HCT116 (cell line): ENCODE results near the gene ZNF699. TPM values are rescaled to one million over a fixed set of nuclear protein-coding genes. Genes with fewer than 3 reads are reported as not detected.

Experiments used
- ATAC-seq: fragments of 200-7000 bp; cut with Tn5 transposase; 2 replicates; pipeline ENCODE4 v1.9.1; 2020; ENCODE audit warnings: mild to moderate bottlenecking, moderate library complexity
- Bru-seq: library from RNA; stranded (reverse); fragments of 400-500 nt; gene quantifications from one replicate; lab custom pipeline; 2021; lab: Mats Ljungman, UMichigan
- BruChase-seq, 2 experiments: library from RNA; stranded (reverse); fragments of 400-500 nt; gene quantifications; one replicate each; lab custom pipeline; 2021; lab: Mats Ljungman, UMichigan
- BruUV-seq: library from RNA; stranded (reverse); fragments of 400-500 nt; replicated peaks from 2 replicates; lab custom pipeline; 2021; lab: Mats Ljungman, UMichigan
- CTCF ChIA-PET: fragments of 300-600 bp; sonication (Branson Sonifier 250); formaldehyde crosslinking; loops from one replicate; lab custom pipeline; 2021; ENCODE audit warnings: antibody characterized with exemption; lab: Charles Lee
- POLR2A ChIA-PET: fragments of 300-600, 350-600 bp; sonication (Branson Sonifier 250); formaldehyde crosslinking; loops from one replicate; lab custom pipeline; 2021; ENCODE audit warnings: antibody characterized with exemption; lab: Charles Lee
- RAD21 ChIA-PET, 2 experiments: fragments of 300-600 bp; sonication (Branson Sonifier 250); formaldehyde crosslinking; loops; one replicate each; lab custom pipeline; 2023; ENCODE audit warnings: low total read pairs in 2 of 2; ENCODE audit not compliant: uncharacterized antibody in 2 of 2, unreplicated experiment in 2 of 2, low non-redundant PET in 1 of 2; lab: Charles Lee
- DNase-seq: peaks from one replicate; pipeline ENCODE4 v3.0.0-alpha.2; 2010; ENCODE audit warnings: low read depth, low spot score
- H2AFZ ChIP-seq: fragments of 200-600 bp; shearing (Covaris generic), sonication (generic); 2 replicates; pipeline ENCODE4 v1.6.1; 2017; ENCODE audit warnings: low read depth, mixed run types, mixed read lengths, antibody characterized with exemption, low read length; ENCODE audit not compliant: poor library complexity, severe bottlenecking
- H3K27ac ChIP-seq: 2 replicates; pipeline ENCODE4 v1.5.1; 2012; ENCODE audit warnings: low read depth, low read length
- H3K27me3 ChIP-seq: fragments of 200-600 bp; sonication (generic); 2 replicates; pipeline ENCODE4 v1.6.1; 2016; ENCODE audit warnings: mixed run types, low read length, mixed read lengths; ENCODE audit not compliant: insufficient read depth
- H3K36me3 ChIP-seq, 2 experiments: fragments of 200-500 bp in 1 of 2; fragments of 200-600 bp in 1 of 2; sonication (Bioruptor generic) in 1 of 2; sonication (generic) in 1 of 2; 2 replicates each; pipeline versions ENCODE4 v1.5.1 to v1.6.1; 2014 to 2016; ENCODE audit warnings: low read length in 2 of 2, inconsistent platforms in 1 of 2, mixed read lengths in 1 of 2, mixed run types in 1 of 2; ENCODE audit not compliant: insufficient read depth in 2 of 2, control insufficient read depth in 1 of 2
- H3K4me1 ChIP-seq, 2 experiments: fragments of 200-600 bp in 1 of 2; sonication (generic) in 1 of 2; 2 replicates each; pipeline versions ENCODE4 v1.5.1 to v1.6.1; 2012 to 2017; ENCODE audit warnings: low read length in 2 of 2, inconsistent platforms in 1 of 2, mild to moderate bottlenecking in 1 of 2, mixed read lengths in 1 of 2, mixed run types in 1 of 2, moderate library complexity in 1 of 2; ENCODE audit not compliant: insufficient read depth in 2 of 2, control insufficient read depth in 1 of 2
- H3K4me2 ChIP-seq: fragments of 200-600 bp; sonication (generic); 2 replicates; pipeline ENCODE4 v1.6.1; 2017; ENCODE audit warnings: mixed run types, low read length, mixed read lengths
- H3K4me3 ChIP-seq, 2 experiments: fragments of 200-600 bp in 1 of 2; sonication (generic) in 1 of 2; replicated peaks in 1 of 2; 2 replicates each; pipeline ENCODE4 v1.5.1; 2011 to 2016; ENCODE audit warnings: low read length in 2 of 2, control low read depth in 1 of 2, low read depth in 1 of 2, mild to moderate bottlenecking in 1 of 2, mixed read lengths in 1 of 2, mixed run types in 1 of 2
- H3K79me2 ChIP-seq: fragments of 200-600 bp; sonication (generic); 2 replicates; pipeline ENCODE4 v1.6.1; 2017; ENCODE audit warnings: mild to moderate bottlenecking, mixed run types, low read length, moderate library complexity, mixed read lengths; ENCODE audit not compliant: insufficient read depth
- H3K9ac ChIP-seq: fragments of 200-600 bp; sonication (generic); 2 replicates; pipeline ENCODE4 v1.6.1; 2016; ENCODE audit warnings: low read length, mixed read lengths
- H3K9me2 ChIP-seq: fragments of 200-600 bp; sonication (generic), shearing (Covaris generic); 2 replicates; pipeline ENCODE4 v1.6.1; 2017; ENCODE audit warnings: mixed run types, mild to moderate bottlenecking, moderate library complexity; ENCODE audit not compliant: insufficient read depth
- H3K9me3 ChIP-seq, 2 experiments: fragments of 200-500 bp in 1 of 2; fragments of 200-600 bp in 1 of 2; sonication (Bioruptor generic) in 1 of 2; sonication (generic) in 1 of 2; 2 replicates each; pipeline ENCODE4 v1.6.1; 2014 to 2017; ENCODE audit warnings: low read length in 2 of 2, mixed read lengths in 2 of 2, inconsistent platforms in 1 of 2, low read depth in 1 of 2, mild to moderate bottlenecking in 1 of 2, mixed run types in 1 of 2, moderate library complexity in 1 of 2; ENCODE audit not compliant: control insufficient read depth in 1 of 2, insufficient read depth in 1 of 2
- H4K20me1 ChIP-seq: fragments of 200-600 bp; sonication (generic), shearing (Covaris generic); 2 replicates; pipeline ENCODE4 v1.6.1; 2017; ENCODE audit warnings: mixed run types, mild to moderate bottlenecking, moderate library complexity; ENCODE audit not compliant: insufficient read depth
- ATF3 ChIP-seq: IDR thresholded peaks from 2 replicates; pipeline ENCODE4 v1.6.1; 2012
- CEBPB ChIP-seq: IDR thresholded peaks from 2 replicates; pipeline ENCODE4 v1.6.1; 2012; ENCODE audit warnings: low read depth
- EGR1 ChIP-seq: IDR thresholded peaks from 2 replicates; pipeline ENCODE4 v1.6.1; 2012; ENCODE audit warnings: low read depth
- EZH2 ChIP-seq: fragments of 200-600 bp; sonication (generic); IDR thresholded peaks from 2 replicates; pipeline ENCODE4 v1.6.1; 2017; ENCODE audit warnings: antibody characterized with exemption, mixed run types
- EZH2phosphoT487 ChIP-seq: fragments of 200-600 bp; IDR thresholded peaks from 2 replicates; pipeline ENCODE4 v1.6.1; 2018; ENCODE audit warnings: antibody characterized with exemption, borderline replicate concordance
- JUND ChIP-seq: IDR thresholded peaks from 2 replicates; pipeline ENCODE4 v1.6.1; 2012
- POLR2A ChIP-seq: IDR thresholded peaks from 2 replicates; pipeline ENCODE4 v1.7.0; 2011; ENCODE audit warnings: borderline replicate concordance; ENCODE audit not compliant: insufficient read depth, insufficient read length; ENCODE audit errors: extremely low read depth
- POLR2AphosphoS5 ChIP-seq: IDR thresholded peaks from 2 replicates; pipeline ENCODE4 v1.6.1; 2011; ENCODE audit warnings: mild to moderate bottlenecking, low read depth, low read length, moderate library complexity
- RAD21 ChIP-seq: IDR thresholded peaks from 2 replicates; pipeline ENCODE4 v1.6.1; 2012; ENCODE audit warnings: low read depth, mild to moderate bottlenecking
- SP1 ChIP-seq: IDR thresholded peaks from 2 replicates; pipeline ENCODE4 v1.6.1; 2012; ENCODE audit warnings: low read depth
- SRF ChIP-seq: IDR thresholded peaks from 2 replicates; pipeline ENCODE4 v1.6.1; 2012; ENCODE audit warnings: low read depth
- TCF7L2 ChIP-seq: IDR thresholded peaks from 2 replicates; pipeline ENCODE4 v1.7.0; 2011; ENCODE audit warnings: borderline replicate concordance, inconsistent platforms; ENCODE audit not compliant: insufficient read depth, insufficient read length; ENCODE audit errors: extremely low read depth
- YY1 ChIP-seq: IDR thresholded peaks from 2 replicates; pipeline ENCODE4 v1.6.1; 2011; ENCODE audit warnings: low read length, low read depth, moderate library complexity, mild to moderate bottlenecking; ENCODE audit not compliant: insufficient replicate concordance; ENCODE audit errors: extremely low read depth
- ZBTB33 ChIP-seq: IDR thresholded peaks from 2 replicates; pipeline ENCODE4 v1.6.1; 2011; ENCODE audit warnings: mild to moderate bottlenecking, low read length, moderate library complexity; ENCODE audit not compliant: insufficient replicate concordance; ENCODE audit errors: extremely low read depth
- ZNF274 ChIP-seq: fragments of 200-500 bp; sonication (Bioruptor generic); IDR thresholded peaks from 2 replicates; pipeline ENCODE4 v1.6.1; 2014; ENCODE audit warnings: mild to moderate bottlenecking, low read depth, low read length, inconsistent platforms
- intact Hi-C: fragments of 100-400 bp; cut with micrococcal nuclease; formaldehyde crosslinking; loops from 2 replicates; pipeline ENCODE4 v1.10.0; 2022
- long read RNA-seq: library from polyadenylated mRNA; unstranded; transcript quantifications from one replicate; pipeline ENCODE4 v2.0.0, GENCODE V29; 2021; ENCODE audit not compliant: unreplicated experiment
- polyA plus RNA-seq: library from polyadenylated mRNA; unstranded; fragments of >200 nt; gene quantifications from 2 replicates; pipeline ENCODE4 v1.2.1, GENCODE V29; 2012; ENCODE audit warnings: missing spikeins
- total RNA-seq: library from RNA; stranded (reverse); gene quantifications from one replicate; pipeline ENCODE4 v1.2.1, GENCODE V29; 2021; ENCODE audit not compliant: unreplicated experiment

The ZNF699 gene
- total RNA-seq = 7.8 TPM
- 2.2 and 3.1 TPM in 2 replicates for polyA plus RNA-seq
- percentile 63 among the genes with signal in this experiment for Bru-seq, nascent RNA
- BruChase-seq, experiment 1, labeled RNA remaining after a 6-hour chase = percentile 54 among the genes with signal in this experiment
- percentile 70 among the genes with signal in this experiment for BruChase-seq, experiment 2, labeled RNA remaining after a 2-hour chase
- long read RNA-seq, partial matches to known transcripts = 0 of 5 reads
- long read RNA-seq, other reads (novel, unspliced or antisense) = 1 of 5 reads

DNA sequence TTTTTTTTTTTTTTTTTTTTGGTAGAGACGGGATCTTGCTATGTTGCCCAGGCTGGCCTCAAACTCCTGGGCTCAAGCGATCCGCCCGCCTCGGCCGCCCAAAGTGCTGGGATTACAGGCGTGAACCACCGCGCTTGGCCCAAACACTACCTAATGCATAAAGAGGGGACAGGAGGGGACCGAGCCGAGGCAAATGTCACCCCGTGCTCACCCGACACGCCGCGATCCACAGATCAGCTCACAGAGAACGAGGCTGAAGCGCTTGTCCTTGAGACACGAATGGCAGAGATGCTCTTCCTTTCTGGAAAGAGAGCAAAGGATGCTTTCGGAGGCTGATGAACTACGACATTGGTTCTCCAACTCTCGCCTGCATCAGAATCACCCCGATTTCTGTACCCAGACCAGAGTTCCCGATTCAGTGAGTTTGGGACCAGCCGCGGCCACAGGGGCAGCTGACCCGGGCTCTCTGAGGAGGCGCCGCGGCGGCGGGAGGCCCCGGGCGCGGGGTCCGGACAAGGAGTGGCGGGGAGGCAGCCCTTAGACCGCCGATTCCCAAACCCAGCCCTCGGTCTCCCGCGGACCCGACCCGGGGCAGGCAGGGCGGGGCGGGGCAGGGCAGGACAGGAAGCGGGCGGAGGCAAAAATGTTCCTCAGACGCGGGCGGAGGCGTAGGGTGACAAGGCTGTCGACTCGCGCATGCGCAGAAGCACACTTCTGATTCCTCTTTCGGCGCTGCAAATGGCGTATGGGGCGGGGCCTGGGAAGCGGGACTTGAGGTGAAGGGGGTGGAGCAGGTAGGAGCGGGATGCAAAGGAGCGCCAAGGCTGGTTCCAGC lies at the start of gene ZNF699:
Gene ZNF699, minus strand, starts transcription at position 700 of the 835 bp plus-strand sequence. CDS start 4,719 bp downstream, outside the sequence.
- peak; percentile 66 for TF ChIP-seq YY1
- TF ChIP-seq POLR2AphosphoS5 = peak; percentile 78
- peak; percentile 64 for TF ChIP-seq SP1
- peak; percentile 84 for TF ChIP-seq EGR1
- TF ChIP-seq ATF3 = no peak
- TF ChIP-seq SRF = peak; percentile 73
- TF ChIP-seq POLR2A = no peak
- TF ChIP-seq, all 23 proteins: peak for 5
- CTCF ChIA-PET = interaction anchor here (0.7 kb wide), 1 partner anchor 14 kb away, joined by 4 read pairs; the partner anchor contains the start of gene ZNF559
- intact Hi-C loops = loop anchor here (1.0 kb wide), 1 partner anchor 15 kb away; the partner anchor contains the start of gene ZNF559

GRCh38 chr19:9354651-9355050 lies 45.0 kb upstream of the ZNF699 start:
- Histone ChIP-seq H3K27ac (no peak overlapping the region), H3K9ac (no peak overlapping the region), H3K9me2 (no peaks in the 10 kb centered on the region), H2AFZ (no peak overlapping the region), H4K20me1 (no peaks in the 10 kb centered on the region), H3K9me3 (peaks cover 10 to 13% of the 10 kb centered on the region in 2 experiments; a peak in 2 of 4 replicates)
- DNase-seq = no peak
- no peak for TF ChIP-seq ZBTB33
- no peak for TF ChIP-seq CEBPB
- TF ChIP-seq SRF = no peak
- no peak for TF ChIP-seq JUND
- TF ChIP-seq EZH2 = no peak
- TF ChIP-seq SP1 = no peak
- TF ChIP-seq ZNF274 = no peak
- TF ChIP-seq EZH2phosphoT487 = no peak
- no peak for TF ChIP-seq POLR2AphosphoS5
- no peak for TF ChIP-seq TCF7L2
- TF ChIP-seq YY1 = no peak
- no peak for TF ChIP-seq ATF3
- no peak for TF ChIP-seq RAD21
- TF ChIP-seq, all 23 proteins: peak for 0
- no peaks in the 10 kb centered on the region for H3K36me3 ChIP-seq
- POLR2A ChIA-PET = no interaction called here
- H3K4me1 ChIP-seq = no peaks in the 10 kb centered on the region
- H3K4me3 ChIP-seq = no peak overlapping the region
- H3K27me3 ChIP-seq = no peaks in the 10 kb centered on the region
- no TSS peak for BruUV-seq
- intact Hi-C loops = no loop called here
- RAD21 ChIA-PET = no interaction called here
- no peaks in the 10 kb centered on the region for H3K79me2 ChIP-seq
- no peak for ATAC-seq
- CTCF ChIA-PET = no interaction called here
- H3K4me2 ChIP-seq = no peak overlapping the region

More for the DNA sequence above, at the start of gene ZNF699:
- peaks cover 0 to under 1% of the 10 kb centered on the region in 2 experiments; a peak in 1 of 4 replicates for H3K36me3 ChIP-seq
- H3K27ac ChIP-seq = peak within 1 kb of the TSS; percentile 79
- peak; percentile 88 for ATAC-seq
- peak within 1 kb of the TSS; percentile 84 for H3K9ac ChIP-seq
- H3K9me2 ChIP-seq = no peaks in the 10 kb centered on the region
- peak within 1 kb of the TSS; percentile 96 for H2AFZ ChIP-seq
- ChIA-PET RAD21 (no interaction called here), POLR2A (no interaction called here)
- no peaks in the 10 kb centered on the region for H3K27me3 ChIP-seq
- BruUV-seq = TSS peak; percentile 74
- no peaks in the 10 kb centered on the region for H4K20me1 ChIP-seq
- DNase-seq = peak; percentile 96
- peak within 1 kb of the TSS; percentile 93 for H3K4me2 ChIP-seq
- H3K79me2 ChIP-seq = peaks cover 5% of the 10 kb centered on the region; the same call in 1 of the 2 replicates
- peaks cover 0 to 9% of the 10 kb centered on the region in 2 experiments; a peak in 2 of 4 replicates for H3K4me1 ChIP-seq
- peaks cover 4 to 6% of the 10 kb centered on the region in 2 experiments; a peak in 2 of 4 replicates for H3K9me3 ChIP-seq
- H3K4me3 ChIP-seq = peak within 1 kb of the TSS; percentile 91 to 95
